ENCODE measurements around the gene CCNJL. TPM values are rescaled to one million over a fixed set of nuclear protein-coding genes. Genes with fewer than 3 reads are reported as not detected.
"Not testable (repeated sequence)": the region's sequence is repeated elsewhere in the genome, so short reads cannot be mapped to it uniquely, and the experiment has no call there.

The CCNJL gene
- total and polyA plus RNA-seq, 2 experiments from 2014 or later, result 8.1 to 10.8 TPM

DNA sequence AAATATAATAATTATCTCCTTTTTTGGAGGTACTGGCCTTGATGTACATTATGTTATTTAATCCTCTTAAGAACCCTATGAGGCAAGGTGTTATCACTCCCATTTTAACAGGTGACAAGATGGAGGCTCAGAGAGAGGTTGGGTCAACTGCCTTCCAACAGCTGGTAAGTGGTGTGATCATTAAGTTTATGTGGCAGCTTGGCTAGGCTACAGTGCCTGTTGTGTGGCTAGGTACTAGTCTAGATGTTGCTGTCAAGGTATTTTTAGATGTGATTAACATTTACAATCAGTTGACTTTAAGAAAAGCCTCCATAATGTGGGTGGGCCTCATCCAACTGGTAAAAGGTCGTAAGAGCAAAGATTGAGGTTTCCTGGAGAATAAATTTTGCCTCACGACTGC lies 61.5 kb downstream of the CCNJL start:
- H3K4me3 ChIP-seq, result no peak overlapping the region
- no peak overlapping the region for H2AFZ ChIP-seq
- no peaks in the 10 kb centered on the region for H3K27me3 ChIP-seq
- no peaks in the 10 kb centered on the region for H3K9me2 ChIP-seq (replicated peaks; ENCODE audit: insufficient read depth)
- no peak for TF ChIP-seq EZH2 (IDR thresholded peaks at IDR 0.05; ENCODE audit: borderline replicate concordance)
- TF ChIP-seq CTCF (IDR thresholded peaks at IDR 0.05; ENCODE audit: poor library complexity), result no peak
- TF ChIP-seq EZH2phosphoT487 (IDR thresholded peaks at IDR 0.05; ENCODE audit: low read depth, severe bottlenecking, unreplicated experiment), result no peak
- no peaks in the 10 kb centered on the region for H4K20me1 ChIP-seq (ENCODE audit: insufficient read depth, poor library complexity, severe bottlenecking)
- no peak overlapping the region for H3K4me2 ChIP-seq
- H3K9me3 ChIP-seq (ENCODE audit: low read depth), result no peaks in the 10 kb centered on the region
- no peak for DNase-seq (ENCODE audit: low spot score)
- H3K79me2 ChIP-seq, result no peaks in the 10 kb centered on the region
- no peaks in the 10 kb centered on the region for H3K36me3 ChIP-seq (replicated peaks; ENCODE audit: insufficient read depth, low read depth)
- 81% methylated on average over 2 of the region's 2 CpGs for WGBS (ENCODE audit: low lambda C conversion rate, missing lambda C conversion rate)
- H3K4me1 ChIP-seq (ENCODE audit: insufficient read depth), result no peaks in the 10 kb centered on the region
- no peak overlapping the region for H3K27ac ChIP-seq

GRCh38 chr5:160250226-160250625 lies 62.1 kb downstream of the CCNJL start:
- Histone ChIP-seq H3K4me1 (ENCODE audit: insufficient read depth) (no peaks in the 10 kb centered on the region), H3K27ac (no peak overlapping the region), H3K9me2 (replicated peaks; ENCODE audit: insufficient read depth) (no peaks in the 10 kb centered on the region), H4K20me1 (ENCODE audit: insufficient read depth, poor library complexity, severe bottlenecking) (no peaks in the 10 kb centered on the region), H2AFZ (no peak overlapping the region), H3K9me3 (ENCODE audit: low read depth) (no peaks in the 10 kb centered on the region), H3K36me3 (replicated peaks; ENCODE audit: insufficient read depth, low read depth) (no peaks in the 10 kb centered on the region), H3K4me3 (no peak overlapping the region), H3K4me2 (no peak overlapping the region), H3K27me3 (no peaks in the 10 kb centered on the region), H3K79me2 (no peaks in the 10 kb centered on the region)
- 89% methylated on average over 5 of the region's 5 CpGs for WGBS (ENCODE audit: low lambda C conversion rate, missing lambda C conversion rate)
- DNase-seq (ENCODE audit: low spot score), result no peak
- TF ChIP-seq EZH2 (IDR thresholded peaks at IDR 0.05; ENCODE audit: borderline replicate concordance) (no peak), EZH2phosphoT487 (IDR thresholded peaks at IDR 0.05; ENCODE audit: low read depth, severe bottlenecking, unreplicated experiment) (no peak), CTCF (IDR thresholded peaks at IDR 0.05; ENCODE audit: poor library complexity) (no peak)

DNA sequence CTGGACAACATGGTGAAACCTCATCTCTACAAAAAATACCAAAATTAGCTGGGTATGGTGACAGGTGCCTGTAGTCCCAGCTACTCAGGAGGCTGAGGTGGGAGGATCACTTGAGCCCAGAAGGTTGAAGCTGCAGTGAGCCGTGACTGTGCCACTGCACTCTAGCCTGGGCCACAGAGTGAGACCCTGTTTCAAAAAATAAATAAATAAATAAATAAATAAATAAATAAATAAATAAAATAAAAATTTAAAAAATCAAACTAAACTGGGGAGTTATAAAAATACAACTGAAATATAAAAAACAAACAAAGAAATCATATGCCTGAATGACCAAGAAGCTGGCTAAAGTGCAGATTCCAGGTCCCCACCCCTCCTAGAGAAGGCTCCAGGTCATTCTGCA lies 62.8 kb downstream of the CCNJL start:
- H2AFZ ChIP-seq; H3K4me1 ChIP-seq (ENCODE audit: insufficient read depth); H3K9me3 ChIP-seq (ENCODE audit: low read depth); H3K9me2 ChIP-seq (replicated peaks; ENCODE audit: insufficient read depth); H3K27ac ChIP-seq; H3K79me2 ChIP-seq; H3K4me3 ChIP-seq; H4K20me1 ChIP-seq (ENCODE audit: insufficient read depth, poor library complexity, severe bottlenecking); H3K36me3 ChIP-seq (replicated peaks; ENCODE audit: insufficient read depth, low read depth); H3K4me2 ChIP-seq; DNase-seq (ENCODE audit: low spot score); H3K27me3 ChIP-seq: not testable (repeated sequence)
- WGBS (ENCODE audit: low lambda C conversion rate, missing lambda C conversion rate), result 95% methylated on average over 1 of the region's 1 CpG

GRCh38 chr5:160245506-160246086 lies 66.8 kb downstream of the CCNJL start:
- H3K9me2 ChIP-seq (replicated peaks; ENCODE audit: insufficient read depth), result no peaks in the 10 kb centered on the region
- 77% methylated on average over 9 of the region's 9 CpGs for WGBS (ENCODE audit: low lambda C conversion rate, missing lambda C conversion rate)
- no peak overlapping the region for H2AFZ ChIP-seq
- no peaks in the 10 kb centered on the region for H3K9me3 ChIP-seq (ENCODE audit: low read depth)
- H3K4me1 ChIP-seq (ENCODE audit: insufficient read depth), result no peaks in the 10 kb centered on the region
- no peak for DNase-seq (ENCODE audit: low spot score)
- no peaks in the 10 kb centered on the region for H3K79me2 ChIP-seq
- H3K27me3 ChIP-seq, result no peaks in the 10 kb centered on the region
- no peak overlapping the region for H3K27ac ChIP-seq
- H3K4me2 ChIP-seq, result no peak overlapping the region
- H3K4me3 ChIP-seq, result no peak overlapping the region
- H4K20me1 ChIP-seq (ENCODE audit: insufficient read depth, poor library complexity, severe bottlenecking), result no peaks in the 10 kb centered on the region
- no peak for TF ChIP-seq EZH2 (IDR thresholded peaks at IDR 0.05; ENCODE audit: borderline replicate concordance)
- no peak for TF ChIP-seq CTCF (IDR thresholded peaks at IDR 0.05; ENCODE audit: poor library complexity)
- no peak for TF ChIP-seq EZH2phosphoT487 (IDR thresholded peaks at IDR 0.05; ENCODE audit: low read depth, severe bottlenecking, unreplicated experiment)
- H3K36me3 ChIP-seq (replicated peaks; ENCODE audit: insufficient read depth, low read depth), result no peaks in the 10 kb centered on the region

Measured in hepatocyte (in vitro differentiated cells).